Measurements from ENCODE around the gene SPON1. TPM values are rescaled to one million over a fixed set of nuclear protein-coding genes. Genes with fewer than 3 reads are reported as not detected.
"Not testable (repeated sequence)": the region's sequence is repeated elsewhere in the genome, so short reads cannot be mapped to it uniquely, and the experiment has no call there.

Gene SPON1
- total RNA-seq, 3 donors from 2014 or later (not counting 1 experiment from before 2014, with no cell fraction given) = 0.09 to 0.18 TPM; not detected in 1

DNA sequence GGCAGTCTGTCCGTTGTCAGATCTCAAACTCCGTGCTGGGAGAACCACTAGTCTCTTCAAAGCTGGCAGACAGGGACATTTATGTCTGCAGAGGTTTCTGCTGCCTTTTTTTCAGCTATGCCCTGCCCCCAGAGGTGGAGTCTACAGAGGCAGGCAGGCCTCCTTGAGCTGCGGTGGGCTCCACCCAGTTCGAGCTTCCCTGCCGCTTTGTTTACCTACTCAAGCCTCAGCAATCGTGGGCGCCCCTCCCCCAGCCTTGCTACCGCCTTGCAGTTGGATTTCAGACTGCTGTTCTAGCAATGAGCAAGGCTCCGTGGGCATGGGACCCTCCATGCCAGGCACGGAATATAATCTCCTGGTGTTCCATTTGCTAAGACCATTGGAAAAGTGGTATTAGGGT, 23.7 kb upstream of the SPON1 start:
- H3K4me1 ChIP-seq (ENCODE audit: control insufficient read depth, insufficient read depth, low read length) = peaks cover 10% of the 10 kb centered on the region
- H3K27me3 Mint-ChIP-seq (ENCODE audit: low read depth in 2 of 2) = peaks cover 3 to 18% of the 10 kb centered on the region in 2 donors
- H3K4me1 Mint-ChIP-seq; H3K9me3 Mint-ChIP-seq; H3K36me3 Mint-ChIP-seq; H3K27me3 ChIP-seq (ENCODE audit: control insufficient read depth, insufficient read depth, low read length); H3K27ac Mint-ChIP-seq; intact Hi-C loops (cut with micrococcal nuclease); H3K4me3 ChIP-seq (ENCODE audit: low read length); H3K27ac ChIP-seq (ENCODE audit: low read length); ATAC-seq; H3K4me3 Mint-ChIP-seq; H3K36me3 ChIP-seq (ENCODE audit: control insufficient read depth, insufficient read depth, low read length); H3K9me3 ChIP-seq (ENCODE audit: control insufficient read depth, insufficient read depth, low read length): not testable (repeated sequence)
- peak in 1 of 2 donors; percentile 55 for DNase-seq
- 84% methylated on average over 10 of the region's 10 CpGs for WGBS (ENCODE audit: insufficient coverage)

DNA sequence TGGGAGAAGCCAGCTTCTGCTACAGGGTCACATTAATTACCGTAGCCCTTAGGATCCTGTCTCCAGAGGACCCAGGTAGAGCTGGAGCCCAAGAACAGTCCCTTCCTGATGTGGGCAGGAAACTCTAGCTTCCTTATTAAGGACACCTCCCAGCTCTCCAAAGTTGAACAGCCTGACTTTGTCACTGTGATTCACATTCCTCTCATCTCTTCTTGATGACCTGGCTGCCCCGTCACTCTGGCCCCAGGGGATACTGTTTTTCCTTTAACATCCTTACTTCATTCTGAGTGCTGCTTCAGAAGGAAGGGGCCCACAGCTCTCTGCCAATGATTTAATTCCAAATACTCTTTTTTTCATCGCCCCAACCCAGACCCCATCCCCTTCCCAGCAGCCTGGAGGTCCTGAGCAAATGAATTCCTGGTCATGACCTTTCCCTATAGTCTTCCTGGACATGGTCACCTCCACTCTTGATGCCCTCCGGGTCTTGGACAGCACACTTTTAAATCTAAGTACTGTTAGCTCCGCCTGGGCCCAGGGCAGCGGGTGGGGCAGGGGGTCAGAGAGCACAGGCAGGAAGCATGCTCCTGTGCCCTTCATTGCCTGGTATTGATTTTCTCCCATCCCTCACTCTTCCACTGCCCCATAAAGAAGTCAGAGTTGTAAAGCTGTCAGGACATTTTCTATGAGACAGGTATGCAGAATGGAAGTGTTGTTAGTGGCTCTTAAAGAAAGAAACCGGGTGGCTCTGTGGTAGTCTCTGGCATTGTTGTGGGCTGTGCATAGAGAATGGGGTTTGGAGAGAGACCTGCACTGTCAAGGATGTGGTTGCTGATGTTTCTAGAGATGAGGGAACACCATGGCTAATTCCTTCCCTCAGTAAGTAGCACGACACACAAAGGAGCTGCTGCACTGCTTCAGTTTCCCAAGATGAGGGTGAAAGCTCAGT, 22.3 kb upstream of the SPON1 start:
- intact Hi-C loops (cut with micrococcal nuclease) = no loop called here
- H3K36me3 ChIP-seq (ENCODE audit: control insufficient read depth, insufficient read depth, low read length) = no peaks in the 10 kb centered on the region
- DNase-seq (peak in 1 of 2 donors; percentile 72), ATAC-seq (peak in 2 of 3 donors; percentile 5 to 52)
- peaks cover 9% of the 10 kb centered on the region for H3K36me3 Mint-ChIP-seq
- no peak overlapping the region for H3K27ac Mint-ChIP-seq
- TF ChIP-seq, protein P1, sequence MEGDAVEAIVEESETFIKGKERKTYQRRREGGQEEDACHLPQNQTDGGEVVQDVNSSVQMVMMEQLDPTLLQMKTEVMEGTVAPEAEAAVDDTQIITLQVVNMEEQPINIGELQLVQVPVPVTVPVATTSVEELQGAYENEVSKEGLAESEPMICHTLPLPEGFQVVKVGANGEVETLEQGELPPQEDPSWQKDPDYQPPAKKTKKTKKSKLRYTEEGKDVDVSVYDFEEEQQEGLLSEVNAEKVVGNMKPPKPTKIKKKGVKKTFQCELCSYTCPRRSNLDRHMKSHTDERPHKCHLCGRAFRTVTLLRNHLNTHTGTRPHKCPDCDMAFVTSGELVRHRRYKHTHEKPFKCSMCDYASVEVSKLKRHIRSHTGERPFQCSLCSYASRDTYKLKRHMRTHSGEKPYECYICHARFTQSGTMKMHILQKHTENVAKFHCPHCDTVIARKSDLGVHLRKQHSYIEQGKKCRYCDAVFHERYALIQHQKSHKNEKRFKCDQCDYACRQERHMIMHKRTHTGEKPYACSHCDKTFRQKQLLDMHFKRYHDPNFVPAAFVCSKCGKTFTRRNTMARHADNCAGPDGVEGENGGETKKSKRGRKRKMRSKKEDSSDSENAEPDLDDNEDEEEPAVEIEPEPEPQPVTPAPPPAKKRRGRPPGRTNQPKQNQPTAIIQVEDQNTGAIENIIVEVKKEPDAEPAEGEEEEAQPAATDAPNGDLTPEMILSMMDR (IDR thresholded peaks at IDR 0.05) = no peak
- peak overlapping the region; percentile 38 for H3K4me3 Mint-ChIP-seq
- H3K9me3 Mint-ChIP-seq = peaks cover 0 to 2% of the 10 kb centered on the region in 2 donors
- WGBS (ENCODE audit: insufficient coverage) = 70% methylated on average over 8 of the region's 8 CpGs
- H3K4me3 ChIP-seq (ENCODE audit: low read length) = no peak overlapping the region
- H3K9me3 ChIP-seq (ENCODE audit: control insufficient read depth, insufficient read depth, low read length) = no peaks in the 10 kb centered on the region
- H3K27me3 ChIP-seq (ENCODE audit: control insufficient read depth, insufficient read depth, low read length) = no peaks in the 10 kb centered on the region
- H3K27ac ChIP-seq (ENCODE audit: low read length) = no peak overlapping the region
- peaks cover 7% of the 10 kb centered on the region in 2 donors for H3K4me1 Mint-ChIP-seq
- peaks cover 3 to 18% of the 10 kb centered on the region in 2 donors for H3K27me3 Mint-ChIP-seq (ENCODE audit: low read depth in 2 of 2)
- H3K4me1 ChIP-seq (ENCODE audit: control insufficient read depth, insufficient read depth, low read length) = peaks cover 10% of the 10 kb centered on the region

DNA sequence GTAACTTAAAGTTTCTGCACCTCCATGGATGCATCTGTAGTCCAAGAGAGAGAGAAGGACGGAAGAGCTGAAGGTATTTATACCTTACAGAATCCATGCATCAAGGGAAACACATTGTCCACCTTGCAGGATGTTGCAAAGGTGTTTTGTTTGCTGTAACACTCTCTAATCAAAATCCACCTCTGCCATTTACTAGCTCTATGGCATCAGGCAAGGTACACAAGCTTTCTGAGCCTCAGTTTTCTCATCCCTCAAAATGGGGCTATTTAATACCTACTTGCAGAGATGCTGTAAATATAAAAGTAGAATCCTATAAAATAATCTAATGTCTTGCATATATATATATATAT, 21.6 kb upstream of the SPON1 start:
- H3K27me3 Mint-ChIP-seq (ENCODE audit: low read depth in 2 of 2) = peaks cover 3 to 18% of the 10 kb centered on the region in 2 donors
- TF ChIP-seq, protein P1 (IDR thresholded peaks at IDR 0.05) = no peak
- Histone ChIP-seq H3K9me3 (ENCODE audit: control insufficient read depth, insufficient read depth, low read length) (no peaks in the 10 kb centered on the region), H3K4me3 (ENCODE audit: low read length) (no peak overlapping the region), H3K36me3 (ENCODE audit: control insufficient read depth, insufficient read depth, low read length) (no peaks in the 10 kb centered on the region), H3K4me1 (ENCODE audit: control insufficient read depth, insufficient read depth, low read length) (peaks cover 10% of the 10 kb centered on the region), H3K27ac (ENCODE audit: low read length) (no peak overlapping the region), H3K27me3 (ENCODE audit: control insufficient read depth, insufficient read depth, low read length) (no peaks in the 10 kb centered on the region)
- DNase-seq (no peak), ATAC-seq (no peak)
- peaks cover 0 to 2% of the 10 kb centered on the region in 2 donors for H3K9me3 Mint-ChIP-seq
- peaks cover 7% of the 10 kb centered on the region in 2 donors for H3K4me1 Mint-ChIP-seq
- peak overlapping the region; percentile 38 for H3K4me3 Mint-ChIP-seq
- intact Hi-C loops (cut with micrococcal nuclease) = no loop called here
- H3K27ac Mint-ChIP-seq = no peak overlapping the region
- peaks cover 9% of the 10 kb centered on the region for H3K36me3 Mint-ChIP-seq
- WGBS (ENCODE audit: insufficient coverage) = 60% methylated on average over 1 of the region's 1 CpG

DNA sequence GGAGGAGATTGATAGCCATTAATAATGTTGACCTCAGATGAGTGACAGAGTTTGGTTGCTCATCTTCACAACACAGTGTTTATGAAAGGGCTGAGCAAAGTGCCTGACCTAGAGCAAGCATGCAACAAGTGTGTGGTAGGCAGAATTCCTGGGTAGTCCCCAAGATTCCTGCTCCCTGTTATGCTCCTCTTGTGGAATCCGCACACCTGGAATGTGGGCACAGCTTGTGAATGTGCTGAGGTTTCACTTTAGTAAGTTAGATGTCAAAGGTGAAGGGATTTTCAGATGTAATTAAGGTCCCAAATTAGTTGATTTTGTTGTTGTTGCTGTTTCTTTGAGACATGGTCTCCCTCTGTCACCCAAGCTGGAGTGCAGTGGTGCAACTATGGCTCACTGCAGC, 20.7 kb upstream of the SPON1 start:
- no peak for ATAC-seq
- H3K4me3 ChIP-seq (ENCODE audit: low read length) = no peak overlapping the region
- no peak overlapping the region for H3K27ac Mint-ChIP-seq
- no peaks in the 10 kb centered on the region for H3K27me3 ChIP-seq (ENCODE audit: control insufficient read depth, insufficient read depth, low read length)
- no peak overlapping the region for H3K27ac ChIP-seq (ENCODE audit: low read length)
- H3K9me3 ChIP-seq (ENCODE audit: control insufficient read depth, insufficient read depth, low read length) = no peaks in the 10 kb centered on the region
- peaks cover 7% of the 10 kb centered on the region in 2 donors for H3K4me1 Mint-ChIP-seq
- no peaks in the 10 kb centered on the region for H3K36me3 ChIP-seq (ENCODE audit: control insufficient read depth, insufficient read depth, low read length)
- peaks cover 0 to 2% of the 10 kb centered on the region in 2 donors for H3K9me3 Mint-ChIP-seq
- TF ChIP-seq, protein P1 (IDR thresholded peaks at IDR 0.05) = no peak
- peaks cover 10% of the 10 kb centered on the region for H3K4me1 ChIP-seq (ENCODE audit: control insufficient read depth, insufficient read depth, low read length)
- H3K27me3 Mint-ChIP-seq (ENCODE audit: low read depth in 2 of 2) = peaks cover 3 to 18% of the 10 kb centered on the region in 2 donors
- WGBS (ENCODE audit: insufficient coverage) = 95% methylated on average over 1 of the region's 1 CpG
- H3K4me3 Mint-ChIP-seq = no peak overlapping the region
- DNase-seq = no peak
- intact Hi-C loops (cut with micrococcal nuclease) = no loop called here
- peaks cover 9% of the 10 kb centered on the region for H3K36me3 Mint-ChIP-seq

Measured in natural killer cell (primary cell).